NCI-H748 treated with DMSO at 0.1 percent for 48 hours (cell line): Measurements from ENCODE around the gene FAF1.
"Not testable (repeated sequence)": the region's sequence is repeated elsewhere in the genome, so short reads cannot be mapped to it uniquely, and the experiment has no call there.

Experiments
- DNase-seq: peaks from one replicate; lab custom pipeline; 2025; lab: John Stamatoyannopoulos, UW

FAF1 gene

DNA sequence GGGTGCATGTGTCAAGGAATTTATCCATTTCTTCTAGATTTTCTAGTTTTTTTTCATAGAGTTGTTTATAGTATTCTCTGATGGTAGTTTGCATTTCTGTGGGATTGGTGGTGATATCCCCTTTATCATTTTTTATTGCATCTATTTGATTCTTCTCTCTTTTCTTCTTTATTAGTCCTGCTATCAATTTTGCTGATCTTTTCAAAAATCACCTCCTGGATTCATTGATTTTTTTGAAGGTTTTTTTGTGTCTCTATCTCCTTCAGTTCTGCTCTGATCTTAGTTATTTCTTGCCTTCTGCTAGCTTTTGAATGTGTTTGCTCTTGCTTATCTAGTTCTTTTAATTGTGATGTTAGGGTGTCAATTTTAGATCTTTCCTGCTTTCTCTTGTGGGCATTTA is 52.5 kb downstream of the FAF1 start:
- not testable (repeated sequence) for DNase-seq

DNA sequence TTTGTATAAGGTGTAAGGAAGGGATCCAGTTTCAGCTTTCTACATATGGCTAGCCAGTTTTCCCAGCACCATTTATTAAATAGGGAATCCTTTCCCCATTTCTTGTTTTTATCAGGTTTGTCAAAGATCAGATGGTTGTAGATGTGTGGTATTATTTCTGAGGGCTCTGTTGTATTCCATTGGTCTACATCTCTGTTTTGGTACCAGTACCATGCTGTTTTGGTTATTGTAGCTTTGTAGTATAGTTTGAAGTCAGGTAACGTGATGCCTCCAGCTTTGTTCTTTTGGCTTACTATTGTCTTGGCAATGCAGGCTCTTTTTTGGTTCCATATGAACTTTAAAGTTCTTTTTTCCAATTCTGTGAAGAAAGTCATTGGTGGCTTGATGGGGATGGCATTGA is 54.0 kb downstream of the FAF1 start:
- DNase-seq = not testable (repeated sequence)

DNA sequence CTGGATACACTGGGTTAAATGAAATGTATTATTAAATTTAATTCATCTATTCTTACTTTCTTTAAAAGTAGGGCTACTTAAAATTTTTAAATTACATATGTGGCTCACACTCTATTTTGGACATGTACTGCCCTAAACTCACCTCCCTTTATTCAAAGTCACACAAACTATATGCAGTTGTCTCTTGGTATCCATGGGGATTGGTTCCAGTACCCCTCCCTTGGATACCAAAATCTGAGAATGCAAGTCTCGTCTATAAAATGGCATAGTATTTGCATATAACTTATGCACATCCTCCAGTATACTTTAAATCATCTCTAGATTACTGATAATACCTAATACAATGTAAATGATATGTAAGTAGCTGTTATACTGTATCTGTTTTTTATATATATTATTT is 57.6 kb downstream of the FAF1 start:
- DNase-seq = no peak

DNA sequence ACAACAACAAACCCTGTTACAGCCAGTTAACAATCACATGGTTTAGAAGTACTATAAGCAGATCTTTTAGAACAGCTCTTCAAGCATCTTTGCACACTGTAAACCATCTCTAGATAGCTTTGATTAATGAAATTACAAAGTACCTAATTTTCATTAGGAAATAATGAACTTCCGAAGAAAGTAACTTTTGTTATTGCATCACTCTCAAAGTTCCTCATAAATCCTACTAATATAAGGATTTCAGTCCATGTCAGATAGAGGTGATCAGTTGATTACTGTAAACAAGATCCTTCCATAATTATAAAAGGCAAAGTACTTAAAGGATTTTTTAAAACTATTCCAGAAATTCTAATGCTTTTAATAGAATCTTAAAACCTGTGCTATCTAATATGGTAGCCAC is 58.2 kb downstream of the FAF1 start:
- DNase-seq = no peak

DNA sequence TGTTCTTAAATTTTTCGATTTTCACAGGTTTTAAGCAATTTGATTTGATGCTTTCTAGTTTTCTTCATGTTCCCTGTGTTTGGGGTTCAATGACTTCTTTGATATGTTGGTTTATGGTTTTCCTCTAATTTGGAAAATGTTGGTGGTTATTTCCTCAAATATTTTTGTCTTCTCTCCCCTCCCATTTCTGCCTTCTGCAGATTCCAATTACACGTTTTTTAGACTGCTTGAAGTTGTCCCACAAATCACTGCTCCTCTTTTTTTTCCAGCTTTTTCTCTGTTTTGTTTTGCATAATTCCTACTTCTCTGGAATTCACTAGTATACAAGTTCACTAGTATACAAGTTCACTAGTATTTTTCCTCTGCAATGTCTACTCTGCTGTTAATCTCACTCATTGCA is 61.3 kb downstream of the FAF1 start:
- DNase-seq = no peak

DNA sequence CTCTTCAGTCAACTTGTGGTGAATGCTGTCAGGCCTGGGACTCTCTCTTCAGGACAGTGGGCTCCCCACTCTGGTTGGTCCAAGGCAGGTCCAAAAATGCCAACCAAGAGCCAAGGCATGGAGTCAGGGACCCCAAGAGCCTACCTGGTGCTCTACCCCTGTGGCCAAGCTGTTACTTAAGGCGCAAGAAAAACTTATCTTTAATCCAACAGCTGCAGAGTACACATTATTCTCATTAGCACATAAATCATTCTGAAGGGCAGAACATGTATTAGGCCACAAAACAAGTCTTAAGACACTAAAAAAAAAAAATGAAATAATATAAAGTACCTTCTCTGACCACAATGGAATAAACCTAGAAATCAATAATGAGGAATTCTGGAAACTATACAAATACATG is 65.7 kb downstream of the FAF1 start:
- DNase-seq = no peak

DNA sequence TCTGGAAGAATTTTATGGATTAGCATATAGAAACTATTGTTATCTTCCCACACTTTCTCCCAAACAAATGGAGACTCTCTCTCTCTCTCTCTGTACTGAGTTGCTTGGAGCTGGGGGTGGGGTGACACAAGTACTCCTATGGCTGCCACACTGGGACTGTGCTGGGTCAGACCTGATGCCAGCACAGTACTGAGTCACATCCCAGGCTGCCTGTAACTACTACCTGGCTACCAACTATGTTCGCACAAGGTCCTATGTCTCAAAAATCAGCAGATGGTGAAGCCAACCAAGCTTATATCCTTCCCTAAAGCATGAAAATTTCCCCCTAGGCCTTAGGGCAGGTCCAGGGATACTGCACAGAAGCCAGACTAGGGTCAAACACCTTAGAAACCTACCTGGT is 66.6 kb downstream of the FAF1 start:
- no peak for DNase-seq

DNA sequence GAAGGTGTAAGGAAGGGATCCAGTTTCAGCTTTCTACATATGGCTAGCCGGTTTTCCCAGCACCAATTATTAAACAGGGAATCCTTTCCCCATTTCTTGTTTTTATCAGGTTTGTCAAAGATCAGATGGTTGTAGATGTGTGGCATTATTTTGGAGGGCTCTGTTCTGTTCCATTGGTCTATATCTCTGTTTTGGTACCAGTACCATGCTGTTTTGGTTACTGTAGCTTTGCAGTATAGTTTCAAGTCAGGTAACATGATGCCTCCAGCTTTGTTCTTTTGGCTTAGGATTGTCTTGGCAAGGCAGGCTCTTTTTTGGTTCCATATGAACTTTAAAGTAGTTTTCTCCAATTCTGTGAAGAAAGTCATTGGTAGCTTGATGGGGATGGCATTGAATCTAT is 72.5 kb downstream of the FAF1 start:
- DNase-seq = not testable (repeated sequence)

DNA sequence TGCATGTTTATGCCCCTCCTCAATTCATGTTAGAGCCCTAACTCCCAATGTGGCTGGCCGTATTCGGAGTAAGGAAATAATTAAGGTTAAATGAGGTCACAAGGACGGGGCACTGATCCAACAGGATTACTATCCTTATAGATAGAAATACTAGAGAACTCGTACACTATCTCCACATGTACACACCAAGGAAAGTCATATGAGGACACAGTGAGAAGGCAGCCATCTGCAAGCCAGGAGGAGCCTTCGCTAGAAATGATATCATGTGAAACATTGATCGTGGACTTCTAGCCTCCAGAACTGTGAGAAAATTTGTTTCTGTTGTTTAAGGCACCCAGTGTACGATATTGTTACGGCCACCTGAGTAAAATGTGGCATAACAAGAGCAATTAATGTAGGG is 79.7 kb downstream of the FAF1 start:
- DNase-seq = no peak

DNA sequence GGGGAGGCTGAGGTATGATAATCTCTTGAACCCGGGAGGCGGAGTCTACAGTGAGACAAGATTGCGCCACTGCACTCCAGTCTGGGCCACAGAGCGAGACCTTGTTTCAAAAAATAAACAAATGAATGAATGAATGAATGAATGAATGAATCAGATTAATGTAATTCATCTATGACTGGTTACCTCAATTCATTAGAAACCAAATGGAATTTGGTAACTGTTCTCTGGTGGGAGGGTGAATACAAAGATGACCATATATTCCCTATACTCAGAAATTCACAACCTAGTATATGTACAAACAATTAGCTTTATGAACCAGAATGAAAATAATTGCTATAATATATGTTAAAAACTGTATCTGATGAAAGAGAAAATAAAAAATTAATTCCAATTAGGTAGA is 80.9 kb downstream of the FAF1 start:
- no peak for DNase-seq

DNA sequence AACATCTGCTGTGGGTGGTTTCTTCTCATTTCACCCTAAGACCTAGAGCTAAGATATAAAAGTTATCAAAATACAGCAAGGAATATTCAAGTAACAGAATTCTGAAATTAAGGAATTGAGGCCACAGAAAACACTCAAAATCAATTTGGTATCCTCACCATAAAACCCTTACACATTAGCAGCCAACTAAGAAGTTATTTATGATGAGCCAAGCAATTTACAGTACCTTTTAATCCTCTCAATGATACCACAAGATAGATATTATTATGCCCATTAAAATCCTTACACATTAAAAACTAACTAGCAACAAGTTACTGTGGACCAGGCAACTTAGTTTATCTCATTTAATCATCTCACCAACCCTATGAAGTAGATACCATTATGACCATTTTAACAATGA is 81.6 kb downstream of the FAF1 start:
- DNase-seq = no peak

DNA sequence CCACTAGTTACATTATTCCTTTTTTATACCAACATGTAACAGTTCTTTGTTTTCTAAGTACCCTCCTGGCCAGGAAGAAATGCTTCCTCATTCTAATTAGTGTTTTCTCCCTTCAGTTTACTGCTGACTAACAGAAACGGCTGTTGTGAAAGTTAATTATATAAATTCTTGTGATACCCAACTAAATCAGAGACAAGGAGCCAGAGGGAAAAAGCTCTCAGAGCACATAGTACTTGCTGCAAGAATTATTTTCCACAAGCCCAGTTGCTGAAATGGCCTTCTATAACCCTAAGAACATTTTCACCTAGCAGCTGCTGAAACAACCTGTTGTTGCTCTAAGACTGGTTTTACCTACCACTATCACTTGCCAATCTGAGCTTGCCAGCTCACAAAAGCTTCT is 82.4 kb downstream of the FAF1 start:
- DNase-seq = no peak

DNA sequence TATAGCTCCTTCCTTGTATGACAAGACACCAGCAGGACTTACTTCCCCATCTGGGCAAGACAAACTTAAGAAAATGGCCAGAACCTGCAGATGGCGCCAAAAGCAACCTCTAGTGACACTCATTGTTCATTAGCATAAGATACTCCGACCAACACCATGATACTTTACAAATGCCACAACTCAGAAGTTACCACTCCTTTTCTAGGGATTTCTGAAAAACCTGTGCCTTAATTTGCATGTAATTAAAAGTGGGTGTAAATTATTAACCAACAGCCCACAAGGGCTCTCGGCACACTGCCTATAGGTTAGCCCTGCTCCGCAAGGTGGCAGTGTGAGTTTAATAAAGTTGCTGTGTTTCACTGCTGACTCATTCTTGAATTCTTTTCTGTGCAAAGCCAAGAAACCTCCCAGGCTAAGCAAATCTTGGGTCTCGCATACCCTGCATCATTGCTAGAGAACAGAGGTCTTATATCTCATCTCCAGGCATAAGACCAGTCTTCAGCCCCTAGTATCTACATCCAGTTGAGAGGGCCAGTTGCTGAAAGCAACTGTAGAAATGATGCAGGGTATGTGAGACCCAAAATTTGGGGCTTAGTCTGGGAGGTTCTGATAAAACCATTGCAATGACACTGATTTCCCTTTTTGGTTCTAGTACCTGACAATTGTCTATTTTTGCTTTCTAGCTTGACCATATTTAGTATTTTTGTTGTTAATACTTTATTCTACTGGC is 86.4 kb downstream of the FAF1 start:
- peak; percentile 46 for DNase-seq

DNA sequence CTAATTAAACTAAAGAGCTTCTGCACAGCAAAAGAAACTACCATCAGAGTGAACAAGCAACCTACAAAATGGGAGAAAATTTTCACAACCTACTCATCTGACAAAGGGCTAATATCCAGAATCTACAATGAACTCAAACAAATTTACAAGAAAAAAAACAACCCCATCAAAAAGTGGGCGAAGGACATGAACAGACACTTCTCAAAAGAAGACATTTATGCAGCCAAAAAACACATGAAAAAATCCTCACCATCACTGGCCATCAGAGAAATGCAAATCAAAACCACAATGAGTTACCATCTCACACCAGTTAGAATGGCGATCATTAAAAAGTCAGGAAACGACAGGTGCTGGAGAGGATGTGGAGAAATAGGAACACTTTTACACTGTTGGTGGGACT is 95.2 kb downstream of the FAF1 start:
- not testable (repeated sequence) for DNase-seq

DNA sequence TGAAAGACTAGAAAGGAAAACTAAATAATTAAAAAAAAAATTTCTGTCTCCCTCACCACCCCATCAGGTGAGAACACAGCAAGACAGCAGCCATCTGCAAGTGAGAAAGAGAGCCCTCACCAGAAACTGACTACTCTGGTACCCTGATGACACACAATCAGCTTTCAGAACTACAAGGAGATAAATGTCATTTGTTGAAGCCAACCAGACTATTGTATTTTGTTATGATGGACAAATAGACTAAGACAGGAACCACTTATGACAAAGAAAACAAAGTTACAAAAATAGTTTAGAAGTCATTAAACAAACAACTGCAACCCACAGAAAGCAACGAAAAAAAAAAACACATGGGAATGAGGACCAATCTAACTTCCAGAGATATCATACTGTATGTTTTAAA is 98.3 kb downstream of the FAF1 start:
- DNase-seq = no peak

DNA sequence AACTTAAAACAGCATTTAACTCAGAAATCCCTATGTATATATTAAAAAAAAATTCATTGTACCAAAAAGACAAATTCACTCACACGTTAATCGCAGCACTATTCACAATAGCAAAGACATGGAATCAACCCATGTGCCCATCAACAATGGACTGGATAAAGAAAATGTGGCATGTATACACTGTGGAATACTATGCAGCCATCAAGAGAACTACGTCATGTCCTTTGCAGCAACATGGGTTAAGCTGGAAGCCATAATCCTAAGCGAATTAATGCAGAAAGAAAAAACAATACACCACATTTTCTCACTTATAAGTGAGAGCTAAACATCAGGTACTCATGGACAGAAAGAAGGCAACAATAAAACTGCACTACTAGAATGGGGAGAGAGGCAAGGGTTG is 99.4 kb downstream of the FAF1 start:
- DNase-seq = no peak

DNA sequence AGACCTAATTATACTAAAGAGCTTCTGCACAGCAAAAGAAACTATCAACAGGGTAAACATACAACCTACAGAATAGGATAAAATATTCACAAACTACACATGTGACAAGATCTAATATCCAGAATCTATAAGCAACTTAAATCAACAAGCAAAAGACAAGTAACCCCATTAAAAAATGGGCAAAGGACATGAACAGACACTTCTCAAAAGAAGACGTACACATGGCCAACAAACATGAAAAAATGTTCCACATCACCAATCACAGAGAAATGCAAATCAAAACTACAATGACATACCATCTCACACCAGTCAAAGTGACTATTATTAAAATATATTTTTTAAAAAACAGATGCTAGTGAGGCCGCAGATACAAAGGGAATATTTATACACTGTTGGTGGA is 99.8 kb downstream of the FAF1 start:
- DNase-seq = no peak

DNA sequence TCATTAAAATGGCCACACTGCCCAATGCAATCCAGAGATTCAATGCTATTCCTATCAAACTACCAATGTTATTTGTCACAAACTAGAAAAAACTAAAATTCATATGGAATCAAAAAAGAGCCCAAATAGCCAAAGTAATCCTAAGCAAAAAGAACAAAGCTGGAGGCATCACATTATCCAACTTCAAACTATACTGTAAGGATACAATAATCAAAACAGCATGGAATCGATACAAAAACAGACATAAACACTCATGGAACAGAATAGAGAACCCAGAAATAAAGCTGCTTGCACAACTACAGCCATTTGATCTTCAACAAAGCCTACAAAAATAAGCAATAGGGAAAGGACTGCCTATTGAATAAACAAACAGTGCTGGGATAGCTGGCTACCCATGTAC is 100.4 kb downstream of the FAF1 start:
- no peak for DNase-seq

DNA sequence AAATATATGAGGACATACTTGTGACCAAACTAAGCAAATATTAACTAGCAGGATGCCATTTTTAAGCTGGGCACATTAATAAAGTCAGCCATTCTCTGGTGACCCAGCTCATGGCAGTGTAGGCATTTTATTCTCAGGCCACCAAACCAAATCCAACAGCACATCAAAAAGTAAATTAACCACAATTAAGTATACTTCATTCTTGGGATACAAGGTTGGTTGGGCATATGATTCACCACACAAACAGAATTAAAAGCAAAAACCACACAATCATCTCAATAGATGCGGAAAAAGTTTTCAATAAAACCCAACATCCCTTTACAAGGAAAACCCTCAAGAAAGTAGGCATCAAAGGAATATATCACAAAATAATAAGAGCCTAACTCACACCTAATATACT is 101.3 kb downstream of the FAF1 start:
- DNase-seq = no peak

DNA sequence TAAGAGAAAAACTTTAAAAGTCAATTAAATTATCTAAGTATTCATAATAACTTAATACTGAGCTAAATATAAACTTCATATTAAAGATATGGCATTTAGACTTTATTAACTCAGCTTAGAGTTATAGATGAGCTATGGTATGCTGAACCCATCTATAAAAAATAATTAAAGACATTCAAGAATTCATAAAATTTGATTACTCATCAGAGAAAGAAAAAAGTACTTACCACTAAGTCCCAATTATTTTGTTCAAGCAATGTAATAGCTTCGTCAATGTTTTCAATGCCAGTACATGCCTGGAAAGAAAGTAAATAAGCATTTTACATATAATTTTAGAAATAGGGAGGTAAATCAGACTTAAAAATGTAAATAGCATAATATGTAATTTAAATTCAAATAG is 102.4 kb downstream of the FAF1 start:
- no peak for DNase-seq

DNA sequence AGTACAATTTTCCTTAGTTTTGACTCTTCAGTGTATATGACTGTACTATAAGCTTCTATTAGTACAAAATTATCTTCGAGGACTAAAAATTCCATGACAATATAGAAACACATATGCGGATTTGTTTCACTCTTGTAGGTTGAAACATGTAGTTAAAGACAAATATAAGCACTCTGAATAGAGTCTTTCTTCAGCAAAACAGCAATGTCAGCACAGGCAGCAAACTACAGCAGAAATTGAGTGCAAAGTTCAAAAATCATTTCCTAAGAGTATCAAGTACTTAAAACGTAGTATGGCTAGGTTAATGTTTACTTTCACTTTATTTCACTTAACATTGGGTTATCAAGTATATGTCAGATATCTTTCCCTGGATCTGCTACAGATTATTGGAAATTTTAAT is 106.7 kb downstream of the FAF1 start:
- no peak for DNase-seq

DNA sequence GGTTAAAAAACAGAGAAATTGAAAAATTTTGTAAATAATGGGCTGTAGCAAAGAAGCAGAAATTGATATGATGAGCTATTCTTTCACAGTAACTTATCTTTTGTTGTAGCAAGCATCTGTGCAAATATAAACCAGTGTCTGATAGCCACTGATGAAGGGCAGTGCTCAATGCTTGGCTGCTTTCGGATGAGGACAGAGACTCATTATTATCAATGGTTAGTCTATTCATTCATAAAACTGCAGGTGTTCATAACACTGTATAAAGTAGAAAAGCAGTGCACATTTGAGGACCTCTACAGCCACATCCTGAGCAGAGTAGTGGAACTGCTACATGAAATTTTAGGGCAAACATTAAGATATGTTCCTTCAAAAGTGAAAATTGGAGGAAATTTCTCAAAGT is 107.2 kb downstream of the FAF1 start:
- DNase-seq = peak; percentile 78

DNA sequence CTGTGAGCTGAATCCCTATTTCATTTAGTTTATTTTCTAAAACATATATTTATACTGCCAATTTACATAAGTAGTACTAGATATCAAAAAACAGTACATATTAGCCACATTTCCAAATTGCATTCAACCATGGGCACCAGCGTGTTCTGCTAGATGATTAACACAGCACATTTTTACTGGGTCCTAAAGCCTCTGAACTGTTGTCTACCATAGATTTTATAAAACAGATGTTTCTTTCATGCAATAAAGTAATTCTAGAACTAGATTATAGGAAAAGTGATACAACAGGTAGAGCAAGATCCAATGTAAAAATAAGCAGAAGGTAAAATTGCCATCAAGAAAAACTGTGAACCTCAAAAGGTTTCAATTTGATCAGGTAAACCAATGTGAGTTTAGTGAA is 108.6 kb downstream of the FAF1 start:
- no peak for DNase-seq

DNA sequence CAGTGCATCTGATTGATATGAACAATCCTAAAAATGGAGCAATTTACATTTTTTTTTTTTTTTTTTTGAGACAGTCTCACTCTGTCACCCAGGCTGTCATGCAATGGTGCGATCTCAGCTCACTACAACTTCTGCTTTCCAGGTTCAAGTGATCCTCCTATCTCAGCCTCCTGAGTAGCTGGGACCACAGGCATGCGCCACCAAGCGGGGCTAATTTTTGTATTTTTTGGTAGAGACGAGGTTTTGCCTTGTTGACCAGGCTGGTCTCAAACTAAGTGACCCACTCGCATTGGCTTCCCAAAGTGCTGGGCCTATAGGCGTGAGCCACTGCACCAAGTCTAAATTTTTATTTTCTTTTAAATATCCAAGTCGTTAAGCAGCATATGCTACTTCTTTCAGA is 109.0 kb downstream of the FAF1 start:
- DNase-seq = no peak

DNA sequence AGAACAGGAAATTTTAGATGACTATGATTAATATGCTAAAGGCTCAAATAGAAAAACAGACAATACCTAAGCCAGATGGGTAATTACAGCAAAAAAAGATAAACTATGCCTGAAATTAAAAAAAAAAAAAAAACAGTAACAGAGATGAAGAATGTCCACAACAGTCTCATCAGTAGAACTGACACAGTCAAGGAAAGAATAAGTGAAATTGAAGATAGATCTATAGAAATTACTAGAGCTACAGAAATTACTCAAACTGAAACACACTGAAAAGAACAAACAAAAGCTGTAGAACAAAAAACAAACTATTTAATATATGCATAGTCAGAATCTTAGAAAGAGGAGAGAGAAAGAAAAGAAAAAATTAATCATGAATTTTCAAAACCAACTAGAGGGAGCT is 112.8 kb downstream of the FAF1 start:
- no peak for DNase-seq
